Upper lobe of left lung (tissue), 6 donors: ENCODE results near the gene SYDE1. TPM values are rescaled to one million over a fixed set of nuclear protein-coding genes. Genes with fewer than 3 reads are reported as not detected.

Experiments used
- ATAC-seq, 2 donors: fragments of 200-7000 bp; cut with Tn5 transposase; one replicate each; pipeline ENCODE4 v1.9.1; 2022; ENCODE audit warnings: mild to moderate bottlenecking in 2 of 2, moderate library complexity in 2 of 2; ENCODE audit not compliant: low FRiP score in 2 of 2
- DNase-seq, 2 donors: peaks; one replicate each; pipeline ENCODE4 v3.0.0-alpha.2; 2019 to 2020
- H3K27ac ChIP-seq, 4 donors: fragments of 200-600 bp; sonication (generic); one replicate each; pipeline ENCODE4 v1.5.1; 2016 to 2019
- H3K27me3 ChIP-seq, 4 donors: fragments of 200-600 bp; sonication (generic); one replicate each; pipeline ENCODE4 v1.5.1; 2017 to 2019
- H3K36me3 ChIP-seq, 4 donors: fragments of 200-600 bp; sonication (generic); one replicate each; pipeline ENCODE4 v1.5.1; 2016 to 2019
- H3K4me1 ChIP-seq, 4 donors: fragments of 200-600 bp; sonication (generic); one replicate each; pipeline ENCODE4 v1.5.1; 2018 to 2019
- H3K4me3 ChIP-seq, 4 donors: fragments of 200-600 bp; sonication (generic); one replicate each; pipeline ENCODE4 v1.5.1; 2017 to 2019; ENCODE audit warnings: mild to moderate bottlenecking in 2 of 4, moderate library complexity in 1 of 4
- H3K9me3 ChIP-seq, 4 donors: fragments of 200-600 bp; sonication (generic); one replicate each; pipeline ENCODE4 v1.5.1; 2018 to 2019
- EP300 ChIP-seq, 4 donors: sonication (generic); formaldehyde crosslinking; IDR thresholded peaks; one replicate each; pipeline ENCODE4 v1.5.1; 2017; ENCODE audit warnings: antibody characterized with exemption in 4 of 4, control low read depth in 2 of 4
- POLR2A ChIP-seq, 4 donors: fragments of 450-650 bp; IDR thresholded peaks; one replicate each; pipeline ENCODE4 v1.5.1; 2016 to 2017; ENCODE audit warnings: antibody characterized with exemption in 4 of 4, mild to moderate bottlenecking in 2 of 4
- POLR2AphosphoS5 ChIP-seq, 2 donors: sonication (generic); formaldehyde crosslinking; IDR thresholded peaks; one replicate each; pipeline ENCODE4 v1.5.1; 2017; ENCODE audit warnings: antibody characterized with exemption in 2 of 2
- WGBS, 2 donors: methylation state at CpG; one replicate each; pipeline ENCODE4 v1.1.5; 2017 to 2018; 5-methylcytosine and 5-hydroxymethylcytosine counted together
- small RNA-seq, 4 donors: library from RNA; depleted of rRNA; stranded (forward); fragments of <200 nt; gene quantifications; one replicate each; pipeline ENCODE3, GENCODE V24; 2016
- total RNA-seq, 6 donors: library from RNA; depleted of rRNA in 4 of 6; stranded (reverse); fragments of >200 nt in 4 of 6; gene quantifications; one replicate each; pipeline versions ENCODE4 v1.1.0 to v1.2.1, GENCODE V29; 2016 to 2021
- TF ChIP-seq, protein P1 (sequence below), 6 experiments: fragments of 450-650 bp in 4 of 6; fragments of 200-600 bp in 2 of 6; sonication (generic) in 2 of 6; IDR thresholded peaks; one replicate each; pipeline ENCODE4 v1.5.1; 2016 to 2019; ENCODE audit warnings: antibody characterized with exemption in 6 of 6
- donor health status: DM: no; HTN: no; CAD: no; lungs with moderate emphysema.
- donor health status: DM: no; HTN: yes; CAD: no; lungs with severe emphysema.

SYDE1 gene
- total RNA-seq, 6 donors from 2014 or later = 7.0 to 28.4 (median 14.2) TPM

DNA sequence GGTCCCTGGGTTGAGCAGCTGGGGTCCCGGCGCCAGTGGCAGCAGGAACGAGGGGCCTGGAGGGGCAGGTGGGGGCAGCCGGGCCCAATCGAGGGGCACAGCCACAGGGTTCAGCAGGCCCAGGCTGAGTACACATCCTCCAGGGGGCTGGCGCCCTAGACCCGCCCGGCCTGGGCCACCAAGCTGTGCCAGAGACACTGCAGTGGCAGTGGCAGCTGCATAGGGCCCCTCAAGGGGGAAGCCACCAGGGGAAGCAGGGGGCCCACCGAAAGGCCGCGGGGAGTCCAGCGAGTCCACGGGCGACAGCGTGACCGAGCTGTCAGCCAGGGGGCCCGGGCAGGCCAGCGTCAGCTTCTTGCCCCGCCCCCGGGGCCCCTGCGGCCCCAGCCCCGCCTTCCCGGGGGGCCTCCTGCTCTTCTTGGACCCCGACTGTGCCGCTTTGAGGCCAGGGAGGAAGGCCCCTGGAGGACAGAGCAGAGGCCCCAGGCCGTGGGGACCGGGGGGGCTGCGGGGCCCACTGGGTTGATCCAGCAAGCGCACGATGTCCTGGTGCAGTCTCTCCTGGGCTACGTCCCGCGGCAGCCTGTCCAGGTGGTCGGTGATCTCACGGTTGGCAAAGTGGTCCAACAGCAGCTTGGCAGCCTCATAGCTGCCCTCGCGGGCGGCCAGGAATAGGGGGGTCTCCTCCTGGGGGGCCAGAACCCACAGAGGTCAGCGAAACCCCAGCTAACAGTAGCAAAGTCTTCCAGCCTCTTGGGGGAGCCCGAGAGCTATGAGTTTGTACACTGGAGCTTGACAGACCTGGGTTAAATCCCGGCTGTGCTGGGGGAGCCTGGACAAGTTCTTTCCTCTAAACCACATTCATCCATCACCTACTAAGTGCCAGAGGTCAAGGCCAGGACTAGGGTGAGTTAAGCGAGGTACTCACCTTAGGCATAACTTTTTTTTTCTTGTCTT is 54.1 kb downstream of the SYDE1 start:
- no peak for TF ChIP-seq EP300 (IDR thresholded peaks at IDR 0.05)
- TF ChIP-seq POLR2AphosphoS5 (IDR thresholded peaks at IDR 0.05) = no peak
- TF ChIP-seq, protein P1, sequence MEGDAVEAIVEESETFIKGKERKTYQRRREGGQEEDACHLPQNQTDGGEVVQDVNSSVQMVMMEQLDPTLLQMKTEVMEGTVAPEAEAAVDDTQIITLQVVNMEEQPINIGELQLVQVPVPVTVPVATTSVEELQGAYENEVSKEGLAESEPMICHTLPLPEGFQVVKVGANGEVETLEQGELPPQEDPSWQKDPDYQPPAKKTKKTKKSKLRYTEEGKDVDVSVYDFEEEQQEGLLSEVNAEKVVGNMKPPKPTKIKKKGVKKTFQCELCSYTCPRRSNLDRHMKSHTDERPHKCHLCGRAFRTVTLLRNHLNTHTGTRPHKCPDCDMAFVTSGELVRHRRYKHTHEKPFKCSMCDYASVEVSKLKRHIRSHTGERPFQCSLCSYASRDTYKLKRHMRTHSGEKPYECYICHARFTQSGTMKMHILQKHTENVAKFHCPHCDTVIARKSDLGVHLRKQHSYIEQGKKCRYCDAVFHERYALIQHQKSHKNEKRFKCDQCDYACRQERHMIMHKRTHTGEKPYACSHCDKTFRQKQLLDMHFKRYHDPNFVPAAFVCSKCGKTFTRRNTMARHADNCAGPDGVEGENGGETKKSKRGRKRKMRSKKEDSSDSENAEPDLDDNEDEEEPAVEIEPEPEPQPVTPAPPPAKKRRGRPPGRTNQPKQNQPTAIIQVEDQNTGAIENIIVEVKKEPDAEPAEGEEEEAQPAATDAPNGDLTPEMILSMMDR (IDR thresholded peaks at IDR 0.05) = no peak
- TF ChIP-seq POLR2A (IDR thresholded peaks at IDR 0.05) = no peak
- ATAC-seq (peak; percentile 19 to 29), DNase-seq (peak in 1 of 2 donors; percentile 74)
- Histone ChIP-seq H3K36me3 (peaks cover 0 to 21% (median 11%) of the 10 kb centered on the region in 4 donors), H3K27me3 (no peaks in the 10 kb centered on the region), H3K9me3 (peaks cover 0 to 12% (median 9%) of the 10 kb centered on the region in 4 donors), H3K27ac (no peak overlapping the region), H3K4me3 (no peak overlapping the region), H3K4me1 (no peaks in the 10 kb centered on the region)
- WGBS, 2 donors = 78 to 93% methylated on average over 5 to 34 of the region's 42 CpGs

Small RNA genes within 50 kb of the gene (small RNA-seq; reads per million reads assigned to genes)
- gene RNU6-782P = 0 reads per million in 4 donors

Other genes with a start within 250 kb of the SYDE1 start
- not detected for gene OR7A17, start 221.3 kb upstream of the SYDE1 start, total RNA-seq
- not detected for gene OR7C2, start 165.9 kb upstream of the SYDE1 start, total RNA-seq
- not detected for gene SLC1A6, start 127.5 kb upstream of the SYDE1 start, total RNA-seq
- gene CASP14, start 57.9 kb upstream of the SYDE1 start, total RNA-seq = not detected
- not detected for gene OR1I1, start 25.2 kb upstream of the SYDE1 start, total RNA-seq
- gene NOTCH3, start 93.6 kb downstream of the SYDE1 start, total RNA-seq = 10 to 100 TPM; 23.9 to 56.6 (median 43.1) TPM
- 1 to 10 TPM; 2.0 to 4.8 (median 2.3) TPM for gene EPHX3, start 125.0 kb downstream of the SYDE1 start, total RNA-seq
- gene BRD4, start 225.1 kb downstream of the SYDE1 start, total RNA-seq = 100 to 1,000 TPM in 1 of 6 donors, 10 to 100 TPM in 5; 41.9 to 117 (median 79.3) TPM